ENCODE measurements around the gene CDK6.

The CDK6 gene

DNA sequence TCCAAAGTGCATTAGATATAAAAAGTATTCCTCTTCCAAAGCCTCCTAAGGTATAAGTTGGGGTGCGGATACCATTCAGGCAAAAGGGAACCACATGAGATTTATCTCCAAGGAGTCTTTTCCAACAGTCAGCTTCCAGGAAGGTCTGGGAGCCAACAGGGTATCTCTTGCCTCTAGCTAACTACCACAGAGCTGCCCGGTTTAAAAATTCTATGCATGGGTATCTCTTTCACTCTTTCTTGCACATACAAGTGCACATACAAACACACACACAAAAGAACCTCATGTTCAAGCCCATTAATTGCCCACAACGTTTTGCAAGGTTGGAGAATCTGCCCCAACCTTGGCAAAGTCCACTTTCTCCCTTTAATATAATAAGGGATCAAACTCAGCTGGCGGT, 80.7 kb downstream of the CDK6 start:
- DNase-seq (ENCODE audit: low spot score): no peak
- in situ Hi-C loops (cut with MboI; ENCODE audit: low sequenced_read_pairs, unreplicated experiment): no loop called here
- TF ChIP-seq, protein P1, sequence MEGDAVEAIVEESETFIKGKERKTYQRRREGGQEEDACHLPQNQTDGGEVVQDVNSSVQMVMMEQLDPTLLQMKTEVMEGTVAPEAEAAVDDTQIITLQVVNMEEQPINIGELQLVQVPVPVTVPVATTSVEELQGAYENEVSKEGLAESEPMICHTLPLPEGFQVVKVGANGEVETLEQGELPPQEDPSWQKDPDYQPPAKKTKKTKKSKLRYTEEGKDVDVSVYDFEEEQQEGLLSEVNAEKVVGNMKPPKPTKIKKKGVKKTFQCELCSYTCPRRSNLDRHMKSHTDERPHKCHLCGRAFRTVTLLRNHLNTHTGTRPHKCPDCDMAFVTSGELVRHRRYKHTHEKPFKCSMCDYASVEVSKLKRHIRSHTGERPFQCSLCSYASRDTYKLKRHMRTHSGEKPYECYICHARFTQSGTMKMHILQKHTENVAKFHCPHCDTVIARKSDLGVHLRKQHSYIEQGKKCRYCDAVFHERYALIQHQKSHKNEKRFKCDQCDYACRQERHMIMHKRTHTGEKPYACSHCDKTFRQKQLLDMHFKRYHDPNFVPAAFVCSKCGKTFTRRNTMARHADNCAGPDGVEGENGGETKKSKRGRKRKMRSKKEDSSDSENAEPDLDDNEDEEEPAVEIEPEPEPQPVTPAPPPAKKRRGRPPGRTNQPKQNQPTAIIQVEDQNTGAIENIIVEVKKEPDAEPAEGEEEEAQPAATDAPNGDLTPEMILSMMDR (IDR thresholded peaks at IDR 0.05; ENCODE audit: borderline replicate concordance, control extremely low read depth, extremely low read depth, insufficient read depth, missing control alignments): no peak

DNA sequence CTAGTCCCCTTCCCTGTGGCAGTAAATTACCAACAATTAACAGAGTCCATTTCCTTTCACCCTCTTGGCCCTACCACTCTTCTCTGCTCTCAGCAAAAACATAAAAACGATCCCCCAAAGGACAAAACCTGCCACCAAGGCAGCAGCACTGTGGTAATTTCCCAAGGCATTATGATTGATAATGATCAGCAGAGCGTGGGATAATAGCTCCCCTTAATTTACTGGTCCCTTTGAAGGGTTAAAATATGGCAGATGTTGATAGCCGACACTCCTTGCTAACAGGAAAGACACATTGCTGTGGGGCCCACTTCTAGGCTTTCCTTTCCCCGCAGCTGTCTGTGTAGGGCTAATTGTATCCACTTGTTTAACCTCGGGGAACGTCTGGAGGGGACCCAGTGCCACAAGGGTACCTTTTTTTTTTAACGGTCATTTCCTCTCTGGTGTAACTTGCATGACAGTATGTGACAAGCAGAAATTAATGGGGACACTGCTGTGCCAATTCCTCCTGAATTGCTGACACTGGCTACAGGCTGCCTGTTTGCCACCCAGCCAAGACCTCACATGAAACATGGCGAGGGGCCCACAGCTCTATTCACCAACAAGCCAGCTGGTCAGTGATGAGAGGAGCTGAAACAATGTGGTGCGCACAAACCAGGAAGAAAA, 81.3 kb downstream of the CDK6 start:
- TF ChIP-seq, protein P1 (IDR thresholded peaks at IDR 0.05; ENCODE audit: borderline replicate concordance, control extremely low read depth, extremely low read depth, insufficient read depth, missing control alignments): no peak
- DNase-seq (ENCODE audit: low spot score): no peak
- in situ Hi-C loops (cut with MboI; ENCODE audit: low sequenced_read_pairs, unreplicated experiment): no loop called here

DNA sequence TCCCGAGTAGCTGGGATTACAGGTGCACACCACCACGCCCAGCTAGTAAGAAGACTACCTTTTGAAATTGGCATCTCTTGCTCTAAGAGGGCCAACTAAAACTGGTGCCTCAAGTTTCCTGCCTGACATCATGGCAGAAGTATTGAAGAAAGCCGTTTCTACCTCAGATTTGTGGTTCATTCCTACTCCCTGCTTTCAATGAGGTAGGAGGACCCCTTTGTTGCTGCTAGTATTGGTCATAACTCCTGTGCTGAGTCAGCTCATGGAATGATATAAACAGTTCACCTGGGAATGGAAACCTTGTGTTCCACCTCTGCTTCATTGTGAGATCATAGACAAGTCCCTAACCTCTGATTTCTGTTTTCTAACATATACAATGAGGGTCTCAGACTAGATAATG, 82.8 kb downstream of the CDK6 start:
- TF ChIP-seq, protein P1 (IDR thresholded peaks at IDR 0.05; ENCODE audit: borderline replicate concordance, control extremely low read depth, extremely low read depth, insufficient read depth, missing control alignments): no peak
- no peak for DNase-seq (ENCODE audit: low spot score)
- in situ Hi-C loops (cut with MboI; ENCODE audit: low sequenced_read_pairs, unreplicated experiment): no loop called here

DNA sequence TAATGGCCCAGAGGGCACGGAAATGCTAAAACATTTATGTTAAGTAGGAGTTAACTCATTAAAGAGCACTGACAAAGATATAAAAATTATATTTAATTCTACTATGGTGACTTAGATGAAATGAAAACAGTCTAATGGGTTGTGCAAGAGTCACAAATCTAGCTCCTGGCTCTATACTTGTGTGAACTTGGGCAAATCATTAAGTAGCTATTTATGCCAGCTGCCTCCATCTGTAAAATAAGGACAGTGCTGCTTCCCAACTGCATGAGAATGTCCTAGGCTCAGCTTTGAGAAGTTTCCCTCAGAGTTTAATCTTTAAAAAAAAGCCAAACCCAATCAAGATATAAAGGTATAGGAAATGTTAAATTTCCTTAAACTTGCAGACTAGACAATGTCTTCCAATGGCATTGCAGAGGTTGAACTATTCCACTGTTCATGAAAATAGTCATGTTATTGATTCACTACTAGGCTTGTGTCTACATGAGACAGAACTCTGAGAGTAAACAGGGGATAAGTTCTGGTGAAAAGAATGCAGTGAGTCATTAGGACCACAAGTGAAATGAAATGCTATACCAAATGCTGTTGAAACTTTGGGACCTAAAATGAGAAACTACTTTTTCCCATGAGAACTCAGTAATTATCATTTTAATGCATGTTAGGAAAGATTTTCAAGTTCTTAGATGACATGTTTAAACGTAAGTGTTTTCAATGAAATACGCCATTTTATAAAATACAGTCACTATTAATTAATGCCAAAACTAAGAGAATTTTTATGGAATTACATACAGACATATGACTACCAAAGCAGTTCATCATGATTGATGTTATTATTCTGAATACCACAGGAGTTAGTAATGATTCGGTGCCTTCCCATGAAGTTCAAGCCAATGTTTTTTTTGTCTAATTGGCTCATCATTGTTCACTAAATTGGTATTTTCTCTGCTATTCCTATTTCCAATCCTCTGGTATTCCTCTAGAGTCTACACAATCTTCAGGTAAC, 84.2 kb downstream of the CDK6 start:
- DNase-seq (ENCODE audit: low spot score): no peak
- TF ChIP-seq, protein P1 (IDR thresholded peaks at IDR 0.05; ENCODE audit: borderline replicate concordance, control extremely low read depth, extremely low read depth, insufficient read depth, missing control alignments): no peak
- in situ Hi-C loops (cut with MboI; ENCODE audit: low sequenced_read_pairs, unreplicated experiment): no loop called here

DNA sequence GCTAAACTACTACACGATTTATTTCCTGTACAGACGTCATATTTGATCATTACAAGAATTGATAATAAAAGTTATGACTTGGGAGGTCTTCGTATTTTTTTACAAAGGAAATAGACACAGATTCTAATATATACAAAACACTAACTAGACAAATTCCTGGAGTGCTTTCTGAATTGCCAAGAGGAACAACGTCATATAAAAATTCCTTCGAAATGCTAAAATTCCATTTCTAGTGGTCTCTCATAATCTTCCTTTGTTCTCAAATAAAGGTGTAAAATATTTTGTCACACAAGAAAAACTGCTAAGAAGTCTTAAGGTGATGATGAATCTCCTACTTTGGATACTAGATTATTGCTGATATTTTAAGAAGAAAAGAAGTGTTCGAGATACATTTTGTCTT, 85.4 kb downstream of the CDK6 start:
- DNase-seq (ENCODE audit: low spot score): no peak
- in situ Hi-C loops (cut with MboI; ENCODE audit: low sequenced_read_pairs, unreplicated experiment): no loop called here
- TF ChIP-seq, protein P1 (IDR thresholded peaks at IDR 0.05; ENCODE audit: borderline replicate concordance, control extremely low read depth, extremely low read depth, insufficient read depth, missing control alignments): no peak

DNA sequence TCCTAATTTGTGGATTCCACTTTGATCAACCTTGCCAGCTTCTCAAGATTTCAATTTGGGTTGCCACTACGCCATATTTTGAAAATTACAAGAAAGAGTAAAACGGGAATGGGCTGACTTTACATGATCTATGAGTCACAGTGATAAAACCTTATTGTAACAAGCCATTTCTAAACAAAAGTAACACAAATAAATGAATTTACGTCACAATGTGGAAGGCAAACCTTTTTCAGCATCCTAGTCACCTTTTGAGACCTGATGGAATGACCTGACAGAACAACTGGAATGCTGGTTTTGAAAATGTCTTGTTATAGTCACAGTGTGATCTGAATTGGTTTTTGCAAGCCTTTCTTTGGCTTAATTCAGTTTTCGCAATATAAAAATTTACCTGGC, 85.9 kb downstream of the CDK6 start:
- in situ Hi-C loops (cut with MboI; ENCODE audit: low sequenced_read_pairs, unreplicated experiment): no loop called here
- TF ChIP-seq, protein P1 (IDR thresholded peaks at IDR 0.05; ENCODE audit: borderline replicate concordance, control extremely low read depth, extremely low read depth, insufficient read depth, missing control alignments): no peak
- no peak for DNase-seq (ENCODE audit: low spot score)

All from GM13976 (cell line).